BE2C (cell line): Measurements from ENCODE around the gene MOB3B.

Experiments
- DNase-seq: peaks from one replicate; pipeline ENCODE4 v3.0.0-alpha.2; 2020
- H3K27me3 ChIP-seq: fragments of 250-450 bp; sonication (Bioruptor Pico); 2 replicates; pipeline ENCODE4 v1.5.1; 2020; ENCODE audit warnings: mild to moderate bottlenecking
- H3K36me3 ChIP-seq: fragments of 250-450 bp; sonication (Bioruptor Pico); 2 replicates; pipeline ENCODE4 v1.5.1; 2020; ENCODE audit warnings: mild to moderate bottlenecking
- H3K4me1 ChIP-seq: fragments of 250-450 bp; sonication (Bioruptor Pico); 2 replicates; pipeline ENCODE4 v1.5.1; 2020
- H3K4me3 ChIP-seq: 2 replicates; pipeline ENCODE4 v1.5.1; 2011; ENCODE audit warnings: low read depth, low read length
- H3K9me3 ChIP-seq: fragments of 250-450 bp; sonication (Bioruptor Pico); 2 replicates; pipeline ENCODE4 v1.5.1; 2020
- CTCF ChIP-seq: IDR thresholded peaks from 2 replicates; pipeline ENCODE4 v1.5.1; 2012; ENCODE audit warnings: mild to moderate bottlenecking, low read depth, low read length

MOB3B gene

GRCh38 chr9:27382975-27383374 is 146.6 kb downstream of the MOB3B start:
- H3K27me3 ChIP-seq = no peaks in the 10 kb centered on the region
- no peak for TF ChIP-seq CTCF
- H3K4me3 ChIP-seq = no peak overlapping the region

GRCh38 chr9:27382308-27382707 is 147.3 kb downstream of the MOB3B start:
- no peak overlapping the region for H3K4me3 ChIP-seq
- no peaks in the 10 kb centered on the region for H3K9me3 ChIP-seq
- no peaks in the 10 kb centered on the region for H3K27me3 ChIP-seq
- H3K36me3 ChIP-seq = no peaks in the 10 kb centered on the region
- no peak for TF ChIP-seq CTCF
- DNase-seq = no peak
- H3K4me1 ChIP-seq = no peaks in the 10 kb centered on the region

More at GRCh38 chr9:27382975-27383374, 146.6 kb downstream of the MOB3B start:
- H3K9me3 ChIP-seq = no peaks in the 10 kb centered on the region
- no peaks in the 10 kb centered on the region for H3K4me1 ChIP-seq
- DNase-seq = no peak
- H3K36me3 ChIP-seq = no peaks in the 10 kb centered on the region

- DNase-seq = no peak
- H3K36me3 ChIP-seq = no peaks in the 10 kb centered on the region
- no peaks in the 10 kb centered on the region for H3K4me1 ChIP-seq
- H3K27me3 ChIP-seq = no peaks in the 10 kb centered on the region; the same call in 1 of the 2 replicates
- H3K9me3 ChIP-seq = no peaks in the 10 kb centered on the region
- H3K4me3 ChIP-seq = no peak overlapping the region
- TF ChIP-seq CTCF = no peak
Observed at GRCh38 chr9:27379311-27380251, 150.0 kb downstream of the MOB3B start.

- no peaks in the 10 kb centered on the region; the same call in 1 of the 2 replicates for H3K27me3 ChIP-seq
- DNase-seq = no peak
- no peaks in the 10 kb centered on the region for H3K36me3 ChIP-seq
- no peaks in the 10 kb centered on the region for H3K9me3 ChIP-seq
- H3K4me1 ChIP-seq = no peaks in the 10 kb centered on the region
- no peak overlapping the region for H3K4me3 ChIP-seq
- no peak for TF ChIP-seq CTCF
Observed at GRCh38 chr9:27377811-27378456, 151.7 kb downstream of the MOB3B start.

GRCh38 chr9:27377147-27377807 is 152.3 kb downstream of the MOB3B start:
- Histone ChIP-seq H3K4me1 (no peaks in the 10 kb centered on the region), H3K4me3 (no peak overlapping the region), H3K36me3 (no peaks in the 10 kb centered on the region), H3K9me3 (no peaks in the 10 kb centered on the region), H3K27me3 (no peaks in the 10 kb centered on the region; the same call in 1 of the 2 replicates)
- DNase-seq = no peak
- TF ChIP-seq CTCF = no peak
